Measurements from ENCODE around the gene NUDC. TPM values are rescaled to one million over a fixed set of nuclear protein-coding genes. Genes with fewer than 3 reads are reported as not detected.
"Not testable (repeated sequence)": the region's sequence is repeated elsewhere in the genome, so short reads cannot be mapped to it uniquely, and the experiment has no call there.

The NUDC gene
- total and polyA plus RNA-seq, 12 donors: 63.3 to 257 (median 97.7) TPM

GRCh38 chr1:26986658-26987057, 65.1 kb downstream of the NUDC start:
- TF ChIP-seq POLR2A (IDR thresholded peaks at IDR 0.05) (no peak), CTCF (IDR thresholded peaks at IDR 0.05) (no peak)
- peaks cover 10% of the 10 kb centered on the region for H3K27me3 ChIP-seq
- H3K4me1 ChIP-seq (replicated peaks in 1 of 2): no peaks in the 10 kb centered on the region
- no peaks in the 10 kb centered on the region for H3K9me3 ChIP-seq (replicated peaks in 1 of 3)
- 48 to 63% (median 59%) methylated on average over 2 of the region's 2 CpGs for WGBS, 4 donors
- H3K36me3 ChIP-seq (replicated peaks in 1 of 2): no peaks in the 10 kb centered on the region
- intact Hi-C loops (cut with DNase I): no loop called here
- DNase-seq: no peak
- H3K27ac ChIP-seq: no peak overlapping the region
- H3K4me3 ChIP-seq: no peak overlapping the region

GRCh38 chr1:26989403-26990109, 68.0 kb downstream of the NUDC start:
- H3K4me1 ChIP-seq (replicated peaks in 1 of 2); H3K9me3 ChIP-seq (replicated peaks in 1 of 3); DNase-seq; H3K27me3 ChIP-seq; intact Hi-C loops (cut with DNase I); H3K27ac ChIP-seq; H3K4me3 ChIP-seq; H3K36me3 ChIP-seq (replicated peaks in 1 of 2): not testable (repeated sequence)
- WGBS, 4 donors: 64 to 80% (median 68%) methylated on average over 11 to 12 of the region's 12 CpGs

GRCh38 chr1:26991310-26992116, 70.0 kb downstream of the NUDC start:
- Histone ChIP-seq H3K27me3 (peaks cover 6% of the 10 kb centered on the region), H3K27ac (no peak overlapping the region), H3K9me3 (replicated peaks in 1 of 3) (no peaks in the 10 kb centered on the region), H3K36me3 (replicated peaks in 1 of 2) (no peaks in the 10 kb centered on the region), H3K4me3 (no peak overlapping the region), H3K4me1 (replicated peaks in 1 of 2) (peaks cover 0 to 7% of the 10 kb centered on the region in 2 donors)
- intact Hi-C loops (cut with DNase I): no loop called here
- WGBS, 4 donors: 36 to 47% (median 40%) methylated on average over 10 of the region's 10 CpGs
- no peak for DNase-seq
- no peak for TF ChIP-seq POLR2A (IDR thresholded peaks at IDR 0.05)
- no peak for TF ChIP-seq CTCF (IDR thresholded peaks at IDR 0.05)

GRCh38 chr1:26993237-26994019, 71.9 kb downstream of the NUDC start, which contains the start of gene TRNP1:
Gene TRNP1, plus strand, starts transcription at chr1:26993692. Its CDS starts 95 bp downstream, at chr1:26993787.
- Histone ChIP-seq H3K4me1 (replicated peaks in 1 of 2) (peaks cover 4 to 7% of the 10 kb centered on the region in 2 donors), H3K27me3 (peaks cover 6% of the 10 kb centered on the region), H3K9me3 (replicated peaks in 1 of 3) (no peaks in the 10 kb centered on the region), H3K4me3 (peak within 1 kb of the TSS in 2 of 4 donors; percentile 17 to 70), H3K36me3 (replicated peaks in 1 of 2) (no peaks in the 10 kb centered on the region), H3K27ac (peak within 1 kb of the TSS in 2 of 5 donors; percentile 21 to 72)
- 0 to 2% (median 1%) methylated on average over 12 to 58 of the region's 61 CpGs; no CpG with 5 or more reads in 1 of the 4 donors for WGBS, 4 donors
- intact Hi-C loops (cut with DNase I): no loop called here
- peak in 6 of 7 donors; percentile 50 to 82 (median 67) for DNase-seq
- no peak for TF ChIP-seq CTCF (IDR thresholded peaks at IDR 0.05)
- TF ChIP-seq POLR2A (IDR thresholded peaks at IDR 0.05): peak in 1 of 2 donors; percentile 46

Measured in adrenal gland (tissue), 12 donors.